Astrocyte (in vitro differentiated cells and primary cell): ENCODE measurements around the gene RBM17. TPM values are rescaled to one million over a fixed set of nuclear protein-coding genes. Genes with fewer than 3 reads are reported as not detected.

Source experiments
- DNase-seq: peaks from one replicate; pipeline ENCODE4 v3.0.0-alpha.2; 2010; ENCODE audit warnings: low read depth
- FAIRE-seq: peaks from 2 replicates; lab custom pipeline; 2011; peaks lifted over from hg19 to GRCh38; lab: Jason Lieb, UNC
- H2AFZ ChIP-seq: 2 replicates; pipeline ENCODE4 v1.6.0; 2012; ENCODE audit warnings: low read depth, low read length, inconsistent platforms
- H3K27ac ChIP-seq: 2 replicates; pipeline ENCODE4 v1.5.1; 2011; ENCODE audit warnings: low read depth, low read length, inconsistent platforms
- H3K27me3 ChIP-seq: 2 replicates; pipeline ENCODE4 v1.6.0; 2011; ENCODE audit warnings: low read length, inconsistent platforms; ENCODE audit not compliant: insufficient read depth
- H3K36me3 ChIP-seq: 2 replicates; pipeline ENCODE4 v1.5.1; 2011; ENCODE audit warnings: low read length, inconsistent platforms; ENCODE audit not compliant: insufficient read depth
- H3K4me1 ChIP-seq: 2 replicates; pipeline ENCODE4 v1.5.1; 2011; ENCODE audit warnings: low read length, inconsistent platforms; ENCODE audit not compliant: insufficient read depth
- H3K4me2 ChIP-seq: 2 replicates; pipeline ENCODE4 v1.6.0; 2012; ENCODE audit warnings: low read length, inconsistent platforms
- H3K4me3 ChIP-seq: 2 replicates; pipeline ENCODE4 v1.5.1; 2011; ENCODE audit warnings: low read depth, mild to moderate bottlenecking, low read length, inconsistent platforms; ENCODE audit not compliant: insufficient read depth
- H3K79me2 ChIP-seq: 2 replicates; pipeline ENCODE4 v1.6.0; 2012; ENCODE audit warnings: mild to moderate bottlenecking, low read length, inconsistent platforms; ENCODE audit not compliant: insufficient read depth
- H3K9ac ChIP-seq: 2 replicates; pipeline ENCODE4 v1.6.0; 2012; ENCODE audit warnings: mild to moderate bottlenecking, low read length, inconsistent platforms
- H3K9me3 ChIP-seq: 2 replicates; pipeline ENCODE4 v1.5.1; 2012; ENCODE audit warnings: low read depth, mild to moderate bottlenecking, low read length, inconsistent platforms; ENCODE audit not compliant: insufficient read depth
- H4K20me1 ChIP-seq: 2 replicates; pipeline ENCODE4 v1.6.0; 2012; ENCODE audit warnings: low read length, inconsistent platforms; ENCODE audit not compliant: insufficient read depth
- H3K27ac Mint-ChIP-seq: one replicate; pipeline ENCODE4 v1.8.0; 2021; ENCODE audit warnings: mild to moderate bottlenecking, mixed read lengths; ENCODE audit not compliant: unreplicated experiment
- H3K27me3 Mint-ChIP-seq: one replicate; pipeline ENCODE4 v1.8.0; 2021; ENCODE audit warnings: low read depth, mixed read lengths; ENCODE audit not compliant: unreplicated experiment
- H3K36me3 Mint-ChIP-seq: one replicate; pipeline ENCODE4 v1.8.0; 2021; ENCODE audit warnings: low read depth, mixed read lengths; ENCODE audit not compliant: unreplicated experiment
- H3K4me1 Mint-ChIP-seq: one replicate; pipeline ENCODE4 v1.8.0; 2021; ENCODE audit warnings: low read depth, mixed read lengths; ENCODE audit not compliant: unreplicated experiment
- H3K4me3 Mint-ChIP-seq: one replicate; pipeline ENCODE4 v1.8.0; 2021; ENCODE audit warnings: mild to moderate bottlenecking, moderate library complexity, mixed read lengths; ENCODE audit not compliant: unreplicated experiment
- H3K9me3 Mint-ChIP-seq: one replicate; pipeline ENCODE4 v1.8.0; 2021; ENCODE audit warnings: mild to moderate bottlenecking, mixed read lengths; ENCODE audit not compliant: unreplicated experiment
- CTCF ChIP-seq: IDR thresholded peaks from 2 replicates; pipeline ENCODE4 v1.5.1; 2011; ENCODE audit warnings: low read depth, mild to moderate bottlenecking, inconsistent platforms, low read length, moderate library complexity; ENCODE audit not compliant: insufficient read depth
- EZH2 ChIP-seq: IDR thresholded peaks from 2 replicates; pipeline ENCODE4 v1.6.1; 2012; ENCODE audit warnings: mild to moderate bottlenecking, low read length, inconsistent platforms; ENCODE audit not compliant: insufficient read depth
- total RNA-seq: library from RNA; stranded (reverse); gene quantifications from 2 replicates; pipeline ENCODE4 v1.2.1, GENCODE V29; 2021

The RBM17 gene
- total RNA-seq, 1 donor from 2014 or later = 71.3 TPM

GRCh38 chr10:6158276-6158675, 69.4 kb downstream of the RBM17 start:
- TF ChIP-seq EZH2 (no peak), CTCF (no peak)
- H3K27me3 Mint-ChIP-seq = no peaks in the 10 kb centered on the region

GRCh38 chr10:6161921-6162320, 73.1 kb downstream of the RBM17 start:
- Mint-ChIP-seq H3K27me3 (no peaks in the 10 kb centered on the region), H3K4me1 (peaks cover 25% of the 10 kb centered on the region), H3K9me3 (no peaks in the 10 kb centered on the region), H3K27ac (no peak overlapping the region), H3K4me3 (no peak overlapping the region), H3K36me3 (no peaks in the 10 kb centered on the region)
- Histone ChIP-seq H3K79me2 (peaks cover 68% of the 10 kb centered on the region), H3K4me2 (no peak overlapping the region), H4K20me1 (peaks cover 10% of the 10 kb centered on the region), H3K27me3 (no peaks in the 10 kb centered on the region), H3K9ac (no peak overlapping the region), H3K9me3 (no peaks in the 10 kb centered on the region), H3K4me1 (peaks cover 9% of the 10 kb centered on the region), H2AFZ (no peak overlapping the region), H3K27ac (no peak overlapping the region), H3K36me3 (no peaks in the 10 kb centered on the region), H3K4me3 (no peak overlapping the region)
- DNase-seq (no peak), FAIRE-seq (no peak)
- TF ChIP-seq EZH2 (no peak), CTCF (no peak)

More at GRCh38 chr10:6158276-6158675, 69.4 kb downstream of the RBM17 start:
- Histone ChIP-seq H3K4me2 (no peak overlapping the region), H3K4me3 (no peak overlapping the region), H3K27ac (peak overlapping the region; percentile 93), H2AFZ (no peak overlapping the region), H3K79me2 (peaks cover 53% of the 10 kb centered on the region), H3K4me1 (no peaks in the 10 kb centered on the region), H4K20me1 (no peaks in the 10 kb centered on the region), H3K36me3 (no peaks in the 10 kb centered on the region), H3K9me3 (no peaks in the 10 kb centered on the region), H3K9ac (peak overlapping the region; percentile 14), H3K27me3 (no peaks in the 10 kb centered on the region)
- DNase-seq = no peak
- Mint-ChIP-seq H3K36me3 (no peaks in the 10 kb centered on the region), H3K4me3 (no peak overlapping the region), H3K4me1 (peaks cover 14% of the 10 kb centered on the region), H3K9me3 (no peaks in the 10 kb centered on the region), H3K27ac (no peak overlapping the region)
- FAIRE-seq = no peak

GRCh38 chr10:6162589-6163356, 73.9 kb downstream of the RBM17 start:
- FAIRE-seq (no peak), DNase-seq (no peak)
- Histone ChIP-seq H4K20me1 (peaks cover 14% of the 10 kb centered on the region), H3K79me2 (peaks cover 77% of the 10 kb centered on the region), H2AFZ (peak overlapping the region; percentile 64), H3K4me1 (peaks cover 9% of the 10 kb centered on the region), H3K4me3 (peak overlapping the region; percentile 25), H3K36me3 (no peaks in the 10 kb centered on the region), H3K27me3 (no peaks in the 10 kb centered on the region), H3K9ac (no peak overlapping the region), H3K27ac (no peak overlapping the region), H3K4me2 (peak overlapping the region; percentile 90), H3K9me3 (no peaks in the 10 kb centered on the region)
- no peak overlapping the region for H3K27ac Mint-ChIP-seq
- H3K4me3 Mint-ChIP-seq = peak overlapping the region; percentile 61
- H3K36me3 Mint-ChIP-seq = peaks cover 1% of the 10 kb centered on the region
- no peaks in the 10 kb centered on the region for H3K9me3 Mint-ChIP-seq
- TF ChIP-seq CTCF = no peak
- TF ChIP-seq EZH2 = no peak
- H3K4me1 Mint-ChIP-seq = peaks cover 27% of the 10 kb centered on the region
- H3K27me3 Mint-ChIP-seq = no peaks in the 10 kb centered on the region
